Measurements from ENCODE around the gene TINAGL1.

TINAGL1 gene

DNA sequence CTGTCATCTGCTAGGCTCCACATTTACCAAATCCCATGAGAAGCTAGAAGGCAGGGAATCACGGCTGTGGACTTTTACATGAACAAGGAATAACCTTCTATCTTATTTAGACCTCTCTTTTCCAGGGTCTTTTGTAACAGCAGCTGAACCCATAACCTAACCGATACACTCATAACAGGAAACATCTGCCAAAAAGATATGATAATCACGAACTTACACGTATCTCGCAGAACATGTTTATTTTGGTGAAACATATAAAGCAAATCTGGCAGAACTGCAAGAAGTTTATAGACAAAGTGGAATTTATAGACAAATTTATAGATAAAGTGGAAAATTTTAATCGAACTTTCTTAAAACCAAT lies 20.4 kb downstream of the TINAGL1 start:
- peak in 1 of 2 donors; percentile 28 for ATAC-seq (replicated peaks)
- no peak overlapping the region for H3K4me3 Mint-ChIP-seq
- H3K27ac Mint-ChIP-seq = no peak overlapping the region
- no peaks in the 10 kb centered on the region for H3K36me3 Mint-ChIP-seq
- H3K4me1 Mint-ChIP-seq = peaks cover 16 to 32% of the 10 kb centered on the region in 2 donors
- H3K27me3 Mint-ChIP-seq = peaks cover 0 to 4% of the 10 kb centered on the region in 2 donors
- no peak for DNase-seq
- no peaks in the 10 kb centered on the region for H3K9me3 Mint-ChIP-seq

DNA sequence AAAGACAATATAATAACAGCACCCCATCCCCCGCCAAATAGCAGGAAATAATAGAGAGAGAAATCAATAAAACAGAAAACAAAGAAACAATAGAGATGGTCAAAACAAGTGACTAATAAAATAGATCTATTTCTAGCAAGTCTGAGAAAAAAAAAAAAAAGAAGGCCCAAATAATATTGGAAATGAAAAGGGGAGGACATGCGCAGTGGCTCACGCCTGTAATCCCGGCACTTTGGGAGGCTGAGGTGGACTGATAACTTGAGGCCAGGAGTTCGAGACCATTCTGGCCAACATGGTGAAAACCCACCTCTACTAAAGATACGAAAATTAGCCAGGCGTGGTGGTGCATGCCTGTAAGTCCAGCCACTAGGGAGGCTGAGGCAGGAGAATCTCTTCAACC lies 22.7 kb downstream of the TINAGL1 start:
- DNase-seq (no peak), ATAC-seq (replicated peaks) (no peak)
- H3K9me3 Mint-ChIP-seq = no peaks in the 10 kb centered on the region
- H3K36me3 Mint-ChIP-seq = no peaks in the 10 kb centered on the region
- H3K4me1 Mint-ChIP-seq = peaks cover 16 to 29% of the 10 kb centered on the region in 2 donors
- peak overlapping the region; percentile 73 for H3K27ac Mint-ChIP-seq
- H3K4me3 Mint-ChIP-seq = no peak overlapping the region
- H3K27me3 Mint-ChIP-seq = no peaks in the 10 kb centered on the region

DNA sequence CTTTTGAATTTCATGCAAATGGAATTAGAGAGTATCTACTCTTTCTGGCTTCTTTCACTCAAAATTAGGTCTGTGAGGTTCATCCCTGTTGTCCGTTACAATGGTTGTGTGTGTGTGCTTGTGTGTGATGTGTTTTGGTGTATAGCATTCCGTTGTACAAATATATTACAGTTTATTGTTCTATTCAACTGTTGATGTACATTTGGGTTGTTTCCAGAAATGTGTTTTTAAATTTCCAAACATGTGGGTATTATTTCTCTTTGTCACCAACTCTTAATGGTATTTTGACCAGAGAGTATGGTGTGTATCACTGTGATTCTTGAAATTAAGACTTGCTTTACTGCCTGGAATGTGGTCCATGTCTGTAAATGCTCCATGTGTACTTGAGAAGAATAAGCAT lies 24.3 kb downstream of the TINAGL1 start:
- DNase-seq (no peak), ATAC-seq (replicated peaks) (no peak)
- Mint-ChIP-seq H3K9me3 (no peaks in the 10 kb centered on the region), H3K36me3 (no peaks in the 10 kb centered on the region), H3K27ac (no peak overlapping the region), H3K4me1 (peaks cover 16 to 28% of the 10 kb centered on the region in 2 donors), H3K4me3 (no peak overlapping the region), H3K27me3 (no peaks in the 10 kb centered on the region)

DNA sequence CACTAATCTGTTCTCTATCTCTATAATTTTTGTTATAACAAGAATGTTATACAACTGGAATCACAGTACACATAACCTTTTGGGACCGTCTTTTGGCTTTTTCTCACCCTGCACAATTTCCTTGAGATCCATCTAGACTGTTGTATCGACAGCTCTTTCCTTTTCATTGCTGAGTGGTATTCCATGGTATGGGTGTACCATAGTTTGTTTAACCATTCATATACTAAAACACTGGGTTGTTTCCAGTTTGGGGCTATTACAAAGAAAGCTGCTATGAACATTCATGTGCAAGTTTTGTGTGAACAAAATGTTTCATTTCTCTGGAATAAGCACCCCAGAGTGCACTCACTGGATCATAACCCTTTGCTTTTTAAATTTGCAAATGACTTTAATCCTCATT lies 25.8 kb downstream of the TINAGL1 start:
- no peaks in the 10 kb centered on the region for H3K36me3 Mint-ChIP-seq
- ATAC-seq (replicated peaks) (no peak), DNase-seq (no peak)
- H3K9me3 Mint-ChIP-seq = peaks cover 0 to 1% of the 10 kb centered on the region in 2 donors
- H3K4me1 Mint-ChIP-seq = peaks cover 17 to 30% of the 10 kb centered on the region in 2 donors
- H3K4me3 Mint-ChIP-seq = no peak overlapping the region
- H3K27me3 Mint-ChIP-seq = no peaks in the 10 kb centered on the region
- H3K27ac Mint-ChIP-seq = no peak overlapping the region

DNA sequence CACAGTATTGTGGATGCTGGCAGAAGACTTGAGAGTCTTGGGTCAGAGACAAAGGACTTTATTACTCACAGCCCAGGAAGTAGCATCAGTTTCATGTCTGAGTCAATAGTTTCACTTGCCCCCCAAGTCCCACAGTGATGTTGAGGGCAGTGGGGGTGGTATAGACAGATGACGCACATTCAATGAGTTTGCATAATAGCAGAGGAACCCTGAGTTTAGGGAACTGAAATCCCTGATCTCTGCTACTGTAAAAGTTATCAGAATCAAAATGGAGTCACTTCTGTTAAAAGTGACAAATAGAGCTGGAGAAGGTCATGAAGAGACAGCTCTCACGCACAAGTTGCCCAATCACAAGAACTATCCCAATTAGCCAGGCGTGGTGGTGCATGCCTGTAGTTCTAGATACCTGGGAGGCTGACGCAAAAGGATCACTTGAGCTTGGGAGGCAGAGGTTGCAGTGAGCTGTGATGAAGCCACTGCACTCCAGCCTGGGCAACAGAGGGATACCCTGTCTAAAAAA lies 29.7 kb downstream of the TINAGL1 start:
- H3K4me1 Mint-ChIP-seq = peaks cover 14 to 36% of the 10 kb centered on the region in 2 donors
- no peaks in the 10 kb centered on the region for H3K27me3 Mint-ChIP-seq
- H3K27ac Mint-ChIP-seq = peak overlapping the region; percentile 77
- peak overlapping the region in 1 of 2 donors; percentile 11 for H3K4me3 Mint-ChIP-seq
- H3K36me3 Mint-ChIP-seq = no peaks in the 10 kb centered on the region
- ATAC-seq (replicated peaks) = peak; percentile 100
- H3K9me3 Mint-ChIP-seq = peaks cover 0 to 1% of the 10 kb centered on the region in 2 donors
- peak; percentile 81 for DNase-seq

DNA sequence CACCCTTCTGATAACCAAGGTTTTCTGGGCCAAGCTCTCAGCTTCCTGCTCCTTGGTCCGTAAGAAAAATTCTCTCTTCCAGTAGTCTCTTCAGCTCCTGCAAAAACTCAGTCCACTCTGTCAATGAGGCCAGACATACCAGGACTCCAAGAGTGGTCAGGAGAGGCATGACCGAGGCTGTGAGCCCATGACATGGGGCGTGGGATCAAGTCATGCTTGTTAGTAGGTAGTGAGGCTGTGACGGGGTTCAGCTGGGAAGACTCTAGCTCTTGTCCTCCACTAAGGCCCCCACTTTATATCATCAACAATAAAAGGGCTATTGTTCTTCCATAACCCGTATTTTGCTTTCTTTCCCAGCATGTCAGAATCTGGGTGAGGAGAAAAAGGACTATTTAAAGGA lies 31.0 kb downstream of the TINAGL1 start:
- DNase-seq = no peak
- H3K36me3 Mint-ChIP-seq = no peaks in the 10 kb centered on the region
- ATAC-seq (replicated peaks) = no peak
- H3K4me1 Mint-ChIP-seq = peaks cover 17 to 30% of the 10 kb centered on the region in 2 donors
- H3K27me3 Mint-ChIP-seq = no peaks in the 10 kb centered on the region
- H3K27ac Mint-ChIP-seq = peak overlapping the region; percentile 28
- no peak overlapping the region for H3K4me3 Mint-ChIP-seq
- peaks cover 0 to 3% of the 10 kb centered on the region in 2 donors for H3K9me3 Mint-ChIP-seq

DNA sequence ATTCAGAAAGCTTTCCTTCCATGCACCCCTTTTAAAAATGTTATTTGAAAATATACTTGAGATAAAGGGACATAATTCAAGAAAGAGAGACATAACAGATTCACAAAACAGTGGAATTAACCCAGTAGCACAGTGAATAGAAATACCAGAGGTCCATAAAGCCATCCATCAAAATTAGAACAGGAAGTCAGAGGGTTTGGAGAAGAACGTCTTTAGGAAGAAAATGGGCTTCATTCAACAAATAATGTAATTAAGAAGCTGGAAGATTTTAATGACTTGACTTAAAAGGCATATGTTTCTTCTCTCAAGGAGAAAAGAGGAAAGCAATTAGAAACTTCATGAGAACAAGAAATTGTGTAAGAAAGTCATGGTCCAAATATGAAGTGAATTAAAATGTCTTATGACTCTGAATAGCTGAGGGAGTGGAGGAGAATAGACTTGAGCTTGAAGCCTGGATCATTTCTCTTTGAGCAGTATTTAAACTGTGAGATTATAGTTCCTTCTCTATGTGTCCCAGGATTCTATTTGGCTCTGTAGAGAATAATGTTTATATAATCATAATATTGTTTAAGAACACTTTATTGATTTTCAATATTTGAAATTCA lies 33.3 kb downstream of the TINAGL1 start:
- Mint-ChIP-seq H3K36me3 (peaks cover 0 to 2% of the 10 kb centered on the region in 2 donors), H3K4me1 (peaks cover 19 to 30% of the 10 kb centered on the region in 2 donors), H3K9me3 (peaks cover 0 to 3% of the 10 kb centered on the region in 2 donors), H3K27ac (peak overlapping the region; percentile 33), H3K4me3 (no peak overlapping the region), H3K27me3 (no peaks in the 10 kb centered on the region)
- no peak for ATAC-seq (replicated peaks)
- DNase-seq = no peak

DNA sequence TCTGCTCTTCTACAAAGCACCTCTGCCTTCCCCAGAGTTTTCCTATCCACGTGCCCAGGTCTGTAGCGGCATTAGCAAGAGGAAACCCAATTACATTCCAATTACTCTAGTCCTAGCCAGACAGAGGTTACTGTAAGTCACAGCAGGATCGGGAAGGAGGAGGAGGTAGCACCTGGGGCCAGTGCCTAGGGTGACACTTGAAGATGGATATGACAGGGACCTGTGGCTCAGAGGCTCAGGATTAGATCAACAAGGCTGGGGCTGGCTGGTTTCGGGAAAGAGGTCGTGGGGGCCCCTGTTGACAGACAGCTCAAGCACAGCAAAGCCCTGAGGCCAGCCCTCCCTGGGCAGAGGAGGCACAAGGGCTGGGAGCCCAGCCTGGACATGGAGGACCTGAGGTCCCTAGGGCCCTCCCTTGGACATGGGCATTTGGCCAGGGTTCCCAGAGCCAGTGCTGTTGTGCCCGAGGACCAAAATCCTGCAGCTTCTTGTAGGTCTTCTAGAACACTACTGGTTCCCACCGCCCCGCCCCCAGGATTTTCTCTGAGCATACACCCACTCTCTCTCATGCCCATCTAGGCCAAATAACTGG lies 38.2 kb downstream of the TINAGL1 start:
- H3K4me1 Mint-ChIP-seq = peaks cover 14 to 17% of the 10 kb centered on the region in 2 donors
- H3K27ac Mint-ChIP-seq = no peak overlapping the region
- no peak for ATAC-seq (replicated peaks)
- H3K27me3 Mint-ChIP-seq = peaks cover 28 to 34% of the 10 kb centered on the region in 2 donors
- peaks cover 0 to 2% of the 10 kb centered on the region in 2 donors for H3K9me3 Mint-ChIP-seq
- peaks cover under 1 to 2% of the 10 kb centered on the region in 2 donors for H3K36me3 Mint-ChIP-seq
- no peak for DNase-seq
- no peak overlapping the region for H3K4me3 Mint-ChIP-seq

DNA sequence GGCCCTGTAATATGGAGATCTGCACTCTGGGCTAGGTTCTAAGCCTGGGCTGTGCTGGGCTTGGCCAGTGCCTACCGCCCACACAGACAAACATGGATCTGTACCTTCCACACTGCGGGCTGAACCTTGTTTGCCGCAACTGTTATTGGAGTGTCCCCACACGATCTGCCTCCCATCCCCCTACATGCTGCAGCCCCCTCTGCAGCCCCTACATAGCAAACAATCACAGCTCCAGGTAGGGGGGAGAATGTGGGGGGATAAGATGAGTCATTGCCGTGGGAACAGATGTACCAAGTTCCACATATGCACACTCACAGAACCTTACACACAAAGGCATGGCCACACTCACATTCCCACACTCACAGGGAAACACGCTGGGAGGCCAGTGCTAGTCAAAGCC lies 39.1 kb downstream of the TINAGL1 start:
- Mint-ChIP-seq H3K27ac (no peak overlapping the region), H3K4me3 (no peak overlapping the region), H3K9me3 (peaks cover 0 to 2% of the 10 kb centered on the region in 2 donors), H3K36me3 (peaks cover 2 to 4% of the 10 kb centered on the region in 2 donors), H3K4me1 (peaks cover 18 to 21% of the 10 kb centered on the region in 2 donors), H3K27me3 (peaks cover 32 to 38% of the 10 kb centered on the region in 2 donors)
- ATAC-seq (replicated peaks) (no peak), DNase-seq (no peak)

DNA sequence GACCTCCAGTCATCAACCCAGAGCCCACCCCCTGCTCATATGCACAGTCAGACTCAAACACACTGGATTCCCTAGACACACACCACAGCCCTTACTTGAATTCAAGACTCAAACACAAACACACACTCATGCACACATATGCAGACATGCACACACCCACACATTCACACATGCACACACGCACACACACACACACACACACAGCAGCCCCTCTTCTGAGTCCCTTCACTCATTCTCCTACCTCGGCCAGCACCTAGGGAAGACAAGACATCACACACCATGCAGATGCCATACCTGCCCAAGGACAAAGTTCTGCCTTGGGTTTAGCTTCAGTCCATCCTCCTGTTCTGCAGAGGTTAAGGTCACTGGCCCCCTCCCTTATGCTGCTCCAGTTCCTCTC lies 39.6 kb downstream of the TINAGL1 start:
- Mint-ChIP-seq H3K4me1 (peaks cover 18 to 21% of the 10 kb centered on the region in 2 donors), H3K9me3 (peaks cover 0 to 2% of the 10 kb centered on the region in 2 donors), H3K4me3 (no peak overlapping the region), H3K27me3 (peaks cover 32 to 38% of the 10 kb centered on the region in 2 donors), H3K36me3 (peaks cover 4 to 5% of the 10 kb centered on the region in 2 donors), H3K27ac (no peak overlapping the region)
- DNase-seq = no peak
- ATAC-seq (replicated peaks) = no peak

DNA sequence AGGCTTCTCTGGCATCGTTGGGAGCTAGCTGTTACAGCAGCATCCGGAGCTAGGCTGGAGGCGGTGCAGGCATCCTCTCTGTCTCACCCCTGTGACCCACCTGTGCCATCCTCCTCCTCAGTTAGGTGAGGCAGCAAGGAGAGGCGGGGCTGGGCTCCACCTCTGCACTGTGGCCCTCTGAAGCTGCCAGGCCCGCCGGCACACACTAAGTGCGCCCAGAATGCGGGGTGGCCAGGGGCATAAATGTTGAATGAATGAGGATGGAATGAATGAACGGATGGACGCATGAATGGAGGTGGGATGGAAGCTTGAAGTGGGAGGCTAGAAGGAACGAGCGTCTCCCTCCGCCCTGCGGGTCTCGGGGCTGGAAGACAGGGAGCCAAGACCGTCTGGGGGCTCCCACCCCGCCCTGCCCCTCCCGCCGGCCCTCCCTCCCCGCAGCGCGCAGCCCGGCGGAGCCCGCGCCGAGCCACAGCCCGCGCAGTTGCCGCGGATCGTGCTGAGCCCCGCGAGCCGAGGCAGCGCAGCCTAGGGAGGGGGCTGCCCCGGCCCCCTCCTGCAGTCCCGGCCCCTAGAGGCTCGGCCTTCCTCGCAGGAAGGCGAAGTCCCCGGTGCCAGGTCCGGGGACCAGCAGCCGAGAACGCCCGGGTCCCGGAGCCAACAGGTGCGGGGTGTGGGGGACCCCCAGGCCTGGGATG lies 41.1 kb downstream of the TINAGL1 start, which contains the start of gene HCRTR1:
TSS of gene HCRTR1 (plus strand) at position 472 of the 698 bp plus-strand sequence. CDS start 1,504 bp downstream, outside the sequence.
- Mint-ChIP-seq H3K9me3 (no peaks in the 10 kb centered on the region), H3K36me3 (peaks cover 5 to 11% of the 10 kb centered on the region in 2 donors), H3K4me3 (peak within 1 kb of the TSS; percentile 61 to 73), H3K4me1 (peaks cover 18 to 26% of the 10 kb centered on the region in 2 donors), H3K27me3 (peaks cover 32 to 38% of the 10 kb centered on the region in 2 donors), H3K27ac (no peak within 1 kb of the TSS)
- ATAC-seq (replicated peaks) (peak; percentile 14 to 17), DNase-seq (no peak)

DNA sequence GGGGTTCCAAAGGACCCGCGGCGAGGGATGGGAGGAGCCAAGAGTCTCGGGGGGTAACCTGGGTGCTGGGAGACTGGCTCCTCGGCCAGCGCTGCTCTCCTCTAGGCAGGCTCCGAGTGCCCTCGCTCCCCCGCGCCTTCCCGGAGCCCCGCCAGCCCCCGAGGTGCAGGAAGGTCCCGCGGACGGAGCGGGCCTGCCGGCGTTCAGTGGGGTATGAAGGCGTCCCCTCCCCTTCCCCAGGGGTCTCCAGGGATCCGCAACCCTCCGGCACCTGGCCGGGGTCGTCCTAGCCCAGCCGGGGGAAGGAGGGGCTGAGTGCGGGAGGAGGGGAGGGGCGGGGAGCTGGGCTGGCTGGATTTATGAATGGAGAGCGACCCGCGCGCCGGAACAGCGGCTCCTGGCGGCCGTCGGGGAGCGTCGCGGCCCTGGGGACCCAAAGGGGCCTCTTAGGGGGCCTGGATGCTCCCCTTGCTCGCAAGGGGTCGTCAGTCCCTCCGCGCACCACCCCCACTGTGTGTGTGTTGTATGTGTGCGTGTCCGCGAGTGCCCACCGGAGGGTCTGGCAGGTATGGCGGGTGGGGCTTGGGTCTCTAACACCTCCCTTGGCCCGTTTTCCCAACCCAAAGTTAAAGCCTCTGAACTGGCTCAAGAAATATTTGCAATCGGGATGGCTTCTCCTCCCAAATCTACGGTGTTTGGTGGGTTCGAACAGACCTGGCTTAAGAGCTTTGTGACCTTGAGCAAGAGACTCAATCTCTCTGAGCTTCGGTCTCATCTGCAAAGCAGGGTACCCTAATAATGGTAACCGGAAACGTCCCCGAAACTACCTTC lies 41.8 kb downstream of the TINAGL1 start:
- Mint-ChIP-seq H3K27me3 (peaks cover 32 to 38% of the 10 kb centered on the region in 2 donors), H3K9me3 (no peaks in the 10 kb centered on the region), H3K36me3 (peaks cover 3 to 16% of the 10 kb centered on the region in 2 donors), H3K4me1 (peaks cover 18 to 31% of the 10 kb centered on the region in 2 donors), H3K4me3 (peak overlapping the region; percentile 59 to 61), H3K27ac (no peak overlapping the region)
- no peak for DNase-seq
- ATAC-seq (replicated peaks) = peak; percentile 81 to 84

DNA sequence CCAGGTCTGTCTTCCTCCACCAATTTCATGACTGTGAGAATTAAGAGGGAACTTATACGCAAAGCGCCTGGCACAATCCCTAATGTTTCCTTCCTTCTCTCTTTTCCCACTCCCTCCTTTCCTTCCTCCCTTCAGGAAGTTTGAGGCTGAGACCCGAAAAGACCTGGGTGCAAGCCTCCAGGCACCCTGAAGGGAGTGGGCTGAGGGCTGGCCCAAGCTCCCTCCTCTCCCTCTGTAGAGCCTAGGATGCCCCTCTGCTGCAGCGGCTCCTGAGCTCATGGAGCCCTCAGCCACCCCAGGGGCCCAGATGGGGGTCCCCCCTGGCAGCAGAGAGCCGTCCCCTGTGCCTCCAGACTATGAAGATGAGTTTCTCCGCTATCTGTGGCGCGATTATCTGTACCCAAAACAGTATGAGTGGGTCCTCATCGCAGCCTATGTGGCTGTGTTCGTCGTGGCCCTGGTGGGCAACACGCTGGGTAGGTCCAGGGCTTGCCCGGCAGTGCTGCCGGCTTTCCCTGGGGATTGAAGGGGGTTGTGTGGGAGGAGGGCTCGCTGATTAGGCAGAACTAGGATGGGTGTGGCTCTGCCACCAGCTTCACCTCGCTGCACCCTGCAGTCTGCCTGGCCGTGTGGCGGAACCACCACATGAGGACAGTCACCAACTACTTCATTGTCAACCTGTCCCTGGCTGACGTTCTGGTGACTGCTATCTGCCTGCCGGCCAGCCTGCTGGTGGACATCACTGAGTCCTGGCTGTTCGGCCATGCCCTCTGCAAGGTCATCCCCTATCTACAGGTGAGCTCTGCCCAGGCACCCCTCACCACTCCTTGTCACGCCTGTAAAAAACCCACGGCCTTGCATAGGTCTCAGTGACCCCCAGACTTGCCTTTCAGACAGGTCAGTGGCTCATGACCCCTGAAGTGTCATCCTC lies 42.9 kb downstream of the TINAGL1 start:
- peaks cover 13 to 27% of the 10 kb centered on the region in 2 donors for H3K36me3 Mint-ChIP-seq
- no peak for DNase-seq
- peaks cover 32 to 38% of the 10 kb centered on the region in 2 donors for H3K27me3 Mint-ChIP-seq
- H3K4me1 Mint-ChIP-seq = peaks cover 28 to 41% of the 10 kb centered on the region in 2 donors
- ATAC-seq (replicated peaks) = peak; percentile 34 to 45
- H3K9me3 Mint-ChIP-seq = peaks cover 0 to 1% of the 10 kb centered on the region in 2 donors
- no peak overlapping the region for H3K27ac Mint-ChIP-seq
- H3K4me3 Mint-ChIP-seq = peak overlapping the region in 1 of 2 donors; percentile 14

Measured in stimulated activated naive B cell treated with anti-CD40 and anti-IgM and Interleukin-4, amounts not matched to agents 10 μg/mL and 1 μg/mL and 100 μg/mL, for 72 hours (primary cell).